Measurements from ENCODE around the gene IQUB.
"Not testable (repeated sequence)": the region's sequence is repeated elsewhere in the genome, so short reads cannot be mapped to it uniquely, and the experiment has no call there.

- not testable (repeated sequence) for TF ChIP-seq CTCF, POLR2A (IDR thresholded peaks at IDR 0.05)
These were observed 7.9 kb downstream of the IQUB start for GRCh38 chr7:123526533-123526932.

Data from ovary (tissue), 3 donors.